ENCODE results near the gene EPHX1.

Gene EPHX1

GRCh38 chr1:225769687-225770086 is 40.2 kb upstream of the EPHX1 start:
- Mint-ChIP-seq H3K4me1 (peaks cover 73% of the 10 kb centered on the region), H3K27ac (peak overlapping the region in 2 of 3 experiments; percentile 94 to 99), H3K27me3 (ENCODE audit: low read depth) (peaks cover 4% of the 10 kb centered on the region), H3K36me3 (ENCODE audit: low read depth) (no peaks in the 10 kb centered on the region), H3K4me3 (peak overlapping the region in 2 of 3 experiments; percentile 44 to 57), H3K9me3 (no peaks in the 10 kb centered on the region)
- TF ChIP-seq CTCF (IDR thresholded peaks at IDR 0.05; ENCODE audit: unreplicated experiment in 3 of 3) = no peak

GRCh38 chr1:225770561-225771248 is 39.2 kb upstream of the EPHX1 start:
- Mint-ChIP-seq H3K27ac (peak overlapping the region; percentile 60 to 77 (median 65)), H3K4me1 (peaks cover 73% of the 10 kb centered on the region), H3K36me3 (ENCODE audit: low read depth) (no peaks in the 10 kb centered on the region), H3K4me3 (peak overlapping the region; percentile 14 to 45 (median 19)), H3K27me3 (ENCODE audit: low read depth) (peaks cover 4% of the 10 kb centered on the region), H3K9me3 (no peaks in the 10 kb centered on the region)
- TF ChIP-seq CTCF (IDR thresholded peaks at IDR 0.05; ENCODE audit: unreplicated experiment in 3 of 3) = no peak

- peak overlapping the region; percentile 82 to 94 (median 94) for H3K27ac Mint-ChIP-seq
- H3K9me3 Mint-ChIP-seq = no peaks in the 10 kb centered on the region
- H3K4me1 Mint-ChIP-seq = peaks cover 65% of the 10 kb centered on the region
- no peak for TF ChIP-seq CTCF (IDR thresholded peaks at IDR 0.05; ENCODE audit: unreplicated experiment in 3 of 3)
- peak overlapping the region in 2 of 3 experiments; percentile 26 to 50 for H3K4me3 Mint-ChIP-seq
- H3K36me3 Mint-ChIP-seq (ENCODE audit: low read depth) = no peaks in the 10 kb centered on the region
- peaks cover 4% of the 10 kb centered on the region for H3K27me3 Mint-ChIP-seq (ENCODE audit: low read depth)
Observed at GRCh38 chr1:225771661-225772322, 38.1 kb upstream of the EPHX1 start.

GRCh38 chr1:225772323-225772768 is 37.6 kb upstream of the EPHX1 start:
- peaks cover 4% of the 10 kb centered on the region for H3K27me3 Mint-ChIP-seq (ENCODE audit: low read depth)
- peak overlapping the region in 2 of 3 experiments; percentile 26 to 50 for H3K4me3 Mint-ChIP-seq
- peaks cover 60% of the 10 kb centered on the region for H3K4me1 Mint-ChIP-seq
- no peaks in the 10 kb centered on the region for H3K9me3 Mint-ChIP-seq
- peak; percentile 82 to 89 (median 88) for TF ChIP-seq CTCF (IDR thresholded peaks at IDR 0.05; ENCODE audit: unreplicated experiment in 3 of 3)
- no peaks in the 10 kb centered on the region for H3K36me3 Mint-ChIP-seq (ENCODE audit: low read depth)
- H3K27ac Mint-ChIP-seq = peak overlapping the region; percentile 82 to 94 (median 94)

- Mint-ChIP-seq H3K4me1 (peaks cover 55% of the 10 kb centered on the region), H3K4me3 (no peak overlapping the region), H3K36me3 (ENCODE audit: low read depth) (no peaks in the 10 kb centered on the region), H3K9me3 (no peaks in the 10 kb centered on the region), H3K27ac (peak overlapping the region; percentile 57 to 94 (median 94)), H3K27me3 (ENCODE audit: low read depth) (peaks cover 4% of the 10 kb centered on the region)
- TF ChIP-seq CTCF (IDR thresholded peaks at IDR 0.05; ENCODE audit: unreplicated experiment in 3 of 3) = no peak
Observed at GRCh38 chr1:225772848-225773247, 37.1 kb upstream of the EPHX1 start.
